ENCODE results near the gene ZFAND3.

DNA sequence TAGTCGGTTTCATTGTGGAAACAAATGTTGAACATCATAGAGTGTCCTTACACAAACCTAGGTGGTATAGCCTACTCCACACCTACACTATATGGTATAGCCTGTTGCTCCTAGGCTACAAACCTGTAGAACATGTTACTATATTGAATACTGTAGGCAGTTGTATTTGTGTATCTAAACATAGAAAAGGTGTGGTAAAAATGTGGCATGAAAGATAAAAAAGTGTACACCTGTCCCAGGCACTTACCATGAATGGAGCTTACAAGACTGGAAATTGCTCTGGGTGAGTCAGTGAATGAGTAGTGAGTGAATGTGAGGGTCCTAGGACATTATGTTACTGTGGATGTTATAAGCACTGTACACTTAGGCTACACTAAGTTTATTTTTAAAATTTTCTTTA lies 103.0 kb downstream of the ZFAND3 start:
- TF ChIP-seq, protein P1, sequence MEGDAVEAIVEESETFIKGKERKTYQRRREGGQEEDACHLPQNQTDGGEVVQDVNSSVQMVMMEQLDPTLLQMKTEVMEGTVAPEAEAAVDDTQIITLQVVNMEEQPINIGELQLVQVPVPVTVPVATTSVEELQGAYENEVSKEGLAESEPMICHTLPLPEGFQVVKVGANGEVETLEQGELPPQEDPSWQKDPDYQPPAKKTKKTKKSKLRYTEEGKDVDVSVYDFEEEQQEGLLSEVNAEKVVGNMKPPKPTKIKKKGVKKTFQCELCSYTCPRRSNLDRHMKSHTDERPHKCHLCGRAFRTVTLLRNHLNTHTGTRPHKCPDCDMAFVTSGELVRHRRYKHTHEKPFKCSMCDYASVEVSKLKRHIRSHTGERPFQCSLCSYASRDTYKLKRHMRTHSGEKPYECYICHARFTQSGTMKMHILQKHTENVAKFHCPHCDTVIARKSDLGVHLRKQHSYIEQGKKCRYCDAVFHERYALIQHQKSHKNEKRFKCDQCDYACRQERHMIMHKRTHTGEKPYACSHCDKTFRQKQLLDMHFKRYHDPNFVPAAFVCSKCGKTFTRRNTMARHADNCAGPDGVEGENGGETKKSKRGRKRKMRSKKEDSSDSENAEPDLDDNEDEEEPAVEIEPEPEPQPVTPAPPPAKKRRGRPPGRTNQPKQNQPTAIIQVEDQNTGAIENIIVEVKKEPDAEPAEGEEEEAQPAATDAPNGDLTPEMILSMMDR (IDR thresholded peaks at IDR 0.05; ENCODE audit: poor library complexity, severe bottlenecking) = no peak
- TF ChIP-seq REST (IDR thresholded peaks at IDR 0.05; ENCODE audit: borderline replicate concordance) = no peak

All from neural cell (in vitro differentiated cells).